Activated naive CD8-positive, alpha-beta T cell treated with anti-CD3 and anti-CD28 coated beads, Interleukin-2, amount 10 ng/mL, durations not matched to agents 7 days and 5 days (primary cell): ENCODE results near the gene PID1. TPM values are rescaled to one million over a fixed set of nuclear protein-coding genes. Genes with fewer than 3 reads are reported as not detected.

Experiments used
- ATAC-seq: fragments of 150-1000 bp; cut with Tn5 transposase; one replicate; pipeline ENCODE4 v1.10.0; 2021; ENCODE audit warnings: low read depth, moderate library complexity
- POLR2A ChIA-PET: fragments of 350-600 bp; sonication (Branson Sonifier 250); formaldehyde crosslinking; loops from one replicate; lab custom pipeline; 2021; ENCODE audit warnings: antibody characterized with exemption; lab: Charles Lee
- DNase-seq: peaks from one replicate; pipeline ENCODE4 v3.0.0; 2021
- H3K27ac Mint-ChIP-seq: one replicate; pipeline ENCODE4 v1.8.0; 2022; ENCODE audit warnings: mild to moderate bottlenecking, mixed read lengths
- H3K27me3 Mint-ChIP-seq: one replicate; pipeline ENCODE4 v1.8.0; 2022; ENCODE audit warnings: mild to moderate bottlenecking, moderate library complexity, mixed read lengths
- H3K36me3 Mint-ChIP-seq: one replicate; pipeline ENCODE4 v1.8.0; 2021; ENCODE audit warnings: mild to moderate bottlenecking, mixed read lengths
- H3K4me1 Mint-ChIP-seq: one replicate; pipeline ENCODE4 v1.8.0; 2021; ENCODE audit warnings: mixed read lengths
- H3K4me3 Mint-ChIP-seq: one replicate; pipeline ENCODE4 v1.8.0; 2022; ENCODE audit warnings: mild to moderate bottlenecking, moderate library complexity, mixed read lengths
- H3K9me3 Mint-ChIP-seq: one replicate; pipeline ENCODE4 v1.8.0; 2021; ENCODE audit warnings: mixed read lengths
- total RNA-seq, 2 experiments: library from RNA; stranded (reverse); gene quantifications; one replicate each; pipeline ENCODE4 v1.2.3, GENCODE V29; 2021

PID1 gene
- total RNA-seq, 2 experiments from 2014 or later: 0.11 to 0.17 TPM

DNA sequence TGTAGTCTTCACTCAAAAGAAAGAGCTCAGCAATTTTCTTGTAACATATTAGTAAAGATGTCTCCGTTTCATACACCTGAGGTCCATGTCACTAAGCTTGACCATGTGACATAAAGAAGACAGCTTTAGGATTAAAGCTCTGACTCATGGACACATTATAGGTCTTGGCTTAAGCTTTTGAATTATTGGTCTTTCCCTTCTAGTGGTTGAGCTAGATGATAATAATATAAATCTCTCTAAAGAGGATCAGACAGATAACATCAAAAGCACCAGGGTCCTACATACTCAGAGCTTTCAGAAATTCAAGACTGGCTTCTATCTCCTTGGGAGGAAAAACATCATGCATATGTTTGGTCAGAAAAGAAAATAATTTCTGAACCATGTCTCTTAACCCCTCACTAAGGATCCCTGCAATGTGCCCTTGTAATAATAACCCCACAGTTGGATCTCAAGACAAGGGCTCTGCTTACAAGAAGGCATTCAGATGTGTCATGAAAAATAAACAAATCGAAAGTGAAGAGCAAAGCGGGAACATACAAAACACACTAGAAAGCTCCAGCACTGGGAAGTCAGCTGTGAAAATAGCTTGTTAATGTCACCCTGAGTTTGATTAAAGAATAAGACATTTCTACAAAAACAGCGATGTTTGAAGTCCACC, 174.5 kb downstream of the PID1 start:
- no peak overlapping the region for H3K4me3 Mint-ChIP-seq
- peaks cover 2% of the 10 kb centered on the region for H3K9me3 Mint-ChIP-seq
- POLR2A ChIA-PET: no interaction called here
- no peaks in the 10 kb centered on the region for H3K36me3 Mint-ChIP-seq
- ATAC-seq: no peak
- no peak for DNase-seq
- H3K4me1 Mint-ChIP-seq: no peaks in the 10 kb centered on the region
- no peak overlapping the region for H3K27ac Mint-ChIP-seq
- H3K27me3 Mint-ChIP-seq: no peaks in the 10 kb centered on the region

DNA sequence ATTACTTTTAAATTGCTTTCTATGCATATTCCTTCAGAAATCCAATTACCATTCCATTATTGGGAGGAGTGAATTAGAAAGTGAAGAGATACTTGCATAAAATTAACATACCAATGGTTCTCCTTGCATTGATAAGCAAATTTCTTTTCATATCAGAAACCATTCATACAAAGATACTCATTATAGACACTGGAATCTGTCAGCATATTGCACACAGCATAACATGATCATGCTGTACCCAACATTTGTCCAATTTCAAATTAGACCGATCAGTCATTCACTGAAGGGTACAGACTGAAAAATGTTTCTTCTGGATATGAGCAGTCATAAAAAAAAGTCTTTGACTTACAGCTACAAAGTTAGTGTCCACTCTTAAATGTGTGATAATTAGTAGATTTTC, 175.6 kb downstream of the PID1 start:
- POLR2A ChIA-PET: no interaction called here
- H3K4me3 Mint-ChIP-seq: no peak overlapping the region

DNA sequence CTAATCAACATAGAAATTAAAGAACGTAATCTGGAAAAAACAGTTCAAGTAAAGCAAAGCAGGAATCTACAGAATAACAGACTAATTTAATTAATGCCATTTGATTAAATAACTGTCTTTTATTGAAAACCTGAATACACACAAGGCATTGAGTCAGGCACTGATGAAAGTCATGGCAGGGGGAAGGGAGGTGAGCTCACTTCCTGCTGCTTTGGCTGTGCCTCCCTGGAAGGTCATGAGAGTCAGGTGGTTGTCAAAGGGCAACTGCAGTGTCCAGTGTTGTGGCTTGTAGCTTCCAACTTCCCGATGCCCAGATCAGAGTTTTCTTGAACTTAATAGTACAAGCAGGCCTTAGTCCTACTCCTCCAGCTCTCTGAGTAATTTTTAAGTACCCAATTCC, 180.9 kb downstream of the PID1 start:
- no peaks in the 10 kb centered on the region for H3K9me3 Mint-ChIP-seq
- no peaks in the 10 kb centered on the region for H3K27me3 Mint-ChIP-seq
- DNase-seq: no peak
- no peaks in the 10 kb centered on the region for H3K4me1 Mint-ChIP-seq
- no peaks in the 10 kb centered on the region for H3K36me3 Mint-ChIP-seq
- H3K27ac Mint-ChIP-seq: no peak overlapping the region
- ATAC-seq: no peak
- POLR2A ChIA-PET: no interaction called here
- H3K4me3 Mint-ChIP-seq: no peak overlapping the region

More for the DNA sequence above, 175.6 kb downstream of the PID1 start:
- no peaks in the 10 kb centered on the region for H3K27me3 Mint-ChIP-seq
- no peaks in the 10 kb centered on the region for H3K4me1 Mint-ChIP-seq
- no peaks in the 10 kb centered on the region for H3K36me3 Mint-ChIP-seq
- ATAC-seq (no peak), DNase-seq (no peak)
- H3K9me3 Mint-ChIP-seq: peaks cover 2% of the 10 kb centered on the region
- no peak overlapping the region for H3K27ac Mint-ChIP-seq

DNA sequence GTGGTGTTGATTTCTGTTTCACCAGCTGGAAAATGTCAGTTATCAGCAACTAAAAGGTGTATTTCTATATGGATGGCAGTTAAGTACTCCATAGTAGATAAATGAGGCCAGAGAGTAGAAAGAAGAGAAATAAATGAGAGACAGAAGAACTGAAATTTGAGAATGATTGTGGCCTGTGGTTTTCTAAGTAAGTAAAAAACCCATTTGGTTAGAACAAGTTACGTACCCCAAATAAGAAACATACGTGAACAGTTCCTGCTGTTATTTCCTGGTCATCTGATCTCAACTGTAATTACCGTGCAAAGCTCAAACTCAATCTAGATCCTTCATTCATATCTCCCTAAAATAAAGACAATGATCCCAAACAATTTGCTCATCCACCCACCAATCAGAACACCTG, 181.3 kb downstream of the PID1 start:
- Mint-ChIP-seq H3K27ac (no peak overlapping the region), H3K27me3 (no peaks in the 10 kb centered on the region), H3K9me3 (no peaks in the 10 kb centered on the region), H3K4me3 (no peak overlapping the region), H3K4me1 (no peaks in the 10 kb centered on the region), H3K36me3 (no peaks in the 10 kb centered on the region)
- DNase-seq (no peak), ATAC-seq (no peak)
- POLR2A ChIA-PET: no interaction called here

DNA sequence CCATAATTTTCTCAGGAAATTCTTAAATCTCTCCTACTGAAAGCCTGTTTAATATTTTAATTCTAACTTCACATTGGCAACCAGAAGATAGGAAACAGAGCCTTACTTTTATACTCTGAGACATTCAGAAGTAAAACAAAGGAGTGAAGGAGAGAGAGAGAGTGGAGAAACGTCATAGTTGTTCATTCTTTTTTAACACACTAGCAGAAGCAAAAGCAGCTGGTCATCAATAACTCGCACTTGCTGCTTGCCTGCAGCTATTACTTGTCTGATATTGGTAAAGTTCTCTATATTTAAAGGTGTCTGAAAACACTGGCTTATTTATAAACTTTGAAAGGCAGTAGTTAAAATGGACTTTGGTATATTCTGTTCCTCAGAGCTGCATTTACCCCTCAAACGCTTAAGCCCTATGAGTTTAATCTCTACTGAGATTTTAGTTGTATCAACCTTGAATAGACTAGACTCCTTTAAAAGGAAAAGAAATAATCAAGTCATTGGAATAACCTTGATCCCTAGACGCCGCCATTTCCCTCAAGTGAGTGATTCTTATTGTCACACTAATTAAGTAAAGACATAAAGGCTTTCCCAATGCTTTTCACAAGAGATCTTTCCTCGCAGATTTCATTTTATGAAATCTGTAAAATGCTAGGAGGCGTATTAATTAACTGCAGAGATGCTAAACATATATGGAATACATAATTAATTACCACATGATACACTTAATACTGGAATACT, 182.0 kb downstream of the PID1 start:
- DNase-seq (no peak), ATAC-seq (no peak)
- Mint-ChIP-seq H3K27me3 (no peaks in the 10 kb centered on the region), H3K4me3 (no peak overlapping the region), H3K9me3 (no peaks in the 10 kb centered on the region), H3K4me1 (no peaks in the 10 kb centered on the region), H3K36me3 (no peaks in the 10 kb centered on the region), H3K27ac (no peak overlapping the region)
- POLR2A ChIA-PET: no interaction called here

DNA sequence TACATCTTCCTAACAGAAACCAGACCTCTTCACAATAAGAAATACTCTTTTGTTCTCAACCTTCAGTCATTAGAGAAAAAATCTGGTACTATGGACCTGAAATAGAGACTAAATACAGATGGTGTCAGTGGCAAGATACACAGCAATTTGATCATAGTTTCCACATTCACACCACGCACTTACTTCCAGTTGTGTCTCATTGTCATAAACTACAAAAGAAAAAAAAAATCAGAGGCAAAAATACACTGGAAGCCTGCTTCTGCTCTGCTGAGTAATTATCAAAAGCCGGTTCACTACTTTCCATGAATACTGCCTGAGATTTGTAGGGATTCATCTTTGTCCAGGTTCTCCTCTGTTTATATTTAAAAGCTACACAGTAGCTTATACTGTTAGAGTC, 182.6 kb downstream of the PID1 start:
- Mint-ChIP-seq H3K27me3 (no peaks in the 10 kb centered on the region), H3K36me3 (no peaks in the 10 kb centered on the region), H3K9me3 (no peaks in the 10 kb centered on the region), H3K4me3 (no peak overlapping the region), H3K4me1 (no peaks in the 10 kb centered on the region), H3K27ac (no peak overlapping the region)
- POLR2A ChIA-PET: no interaction called here
- DNase-seq (no peak), ATAC-seq (no peak)

DNA sequence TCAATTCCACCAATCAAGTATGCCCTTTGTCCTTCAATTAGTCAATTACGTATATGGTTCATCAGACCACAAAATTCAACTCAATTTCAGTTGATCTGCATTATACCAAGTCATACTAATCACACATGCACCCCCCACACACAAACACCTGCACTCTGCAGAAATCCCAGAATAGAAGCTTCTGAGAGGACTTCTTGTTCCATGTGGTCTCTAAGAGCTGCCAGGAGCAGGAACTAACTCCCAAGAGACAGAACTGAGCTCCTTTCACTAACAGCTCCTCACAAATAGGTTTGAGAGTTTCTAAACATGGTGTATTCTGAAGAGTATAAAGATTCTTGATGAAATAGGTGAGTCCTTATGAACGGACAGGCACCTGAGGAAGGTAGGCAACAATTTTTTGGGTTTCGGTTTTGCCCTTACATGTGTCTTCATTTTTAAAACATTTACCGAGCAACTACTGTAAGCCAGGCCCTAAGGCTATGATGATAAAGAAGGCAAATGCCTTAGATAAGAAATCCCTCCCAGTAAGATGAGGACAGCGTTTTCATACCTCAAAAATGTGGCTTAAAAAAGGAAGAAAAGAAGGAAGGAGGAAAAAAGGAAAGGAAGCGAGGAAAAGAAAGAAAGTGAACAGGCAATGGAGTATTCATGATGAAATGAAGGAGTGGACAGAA, 183.1 kb downstream of the PID1 start:
- no peak for ATAC-seq

DNA sequence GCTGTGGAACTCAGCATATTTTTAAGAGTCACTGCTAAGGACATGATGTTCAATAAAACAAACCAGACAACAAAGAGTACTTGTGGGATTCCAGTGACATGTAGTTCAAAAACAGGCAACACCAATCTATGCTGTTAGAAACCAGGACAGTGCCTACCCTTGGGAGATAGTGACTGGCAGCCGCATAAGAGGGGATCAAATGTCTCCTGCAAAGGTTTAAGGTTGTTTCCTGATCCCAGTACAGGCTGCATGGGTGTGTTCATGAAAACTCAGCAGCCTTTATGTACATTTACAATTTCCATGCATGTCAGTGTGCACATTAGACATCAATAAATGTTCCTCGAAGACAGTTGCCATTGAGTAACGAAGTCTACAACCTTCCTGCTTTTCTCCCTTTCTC, 183.8 kb downstream of the PID1 start:
- no peak overlapping the region for H3K4me3 Mint-ChIP-seq
- no peaks in the 10 kb centered on the region for H3K36me3 Mint-ChIP-seq
- H3K4me1 Mint-ChIP-seq: no peaks in the 10 kb centered on the region
- POLR2A ChIA-PET: no interaction called here
- no peak overlapping the region for H3K27ac Mint-ChIP-seq
- no peaks in the 10 kb centered on the region for H3K9me3 Mint-ChIP-seq
- no peaks in the 10 kb centered on the region for H3K27me3 Mint-ChIP-seq
- no peak for DNase-seq
- no peak for ATAC-seq

More for the DNA sequence above, 183.1 kb downstream of the PID1 start:
- POLR2A ChIA-PET: no interaction called here
- H3K4me3 Mint-ChIP-seq: no peak overlapping the region
- no peak overlapping the region for H3K27ac Mint-ChIP-seq
- no peaks in the 10 kb centered on the region for H3K27me3 Mint-ChIP-seq
- H3K36me3 Mint-ChIP-seq: no peaks in the 10 kb centered on the region
- no peaks in the 10 kb centered on the region for H3K9me3 Mint-ChIP-seq
- no peak for DNase-seq
- H3K4me1 Mint-ChIP-seq: no peaks in the 10 kb centered on the region

DNA sequence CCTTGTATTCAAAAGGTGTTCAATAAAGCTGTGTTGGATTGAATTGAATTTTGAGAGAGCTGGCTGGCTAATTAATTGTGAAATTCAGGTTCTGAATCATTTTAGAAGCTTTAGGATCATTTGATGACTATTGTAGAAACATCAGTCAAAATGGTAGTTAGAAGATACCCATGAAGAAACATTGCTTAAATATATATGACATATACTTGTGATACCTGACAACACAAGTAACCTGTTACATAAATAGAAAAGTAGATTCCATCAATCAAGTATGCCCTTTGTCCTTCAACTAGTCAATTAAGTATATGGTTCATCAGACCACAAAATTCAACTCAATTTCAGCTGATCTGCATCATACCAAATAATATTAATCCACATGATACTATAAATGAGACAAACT, 185.6 kb downstream of the PID1 start:
- Mint-ChIP-seq H3K36me3 (no peaks in the 10 kb centered on the region), H3K27ac (no peak overlapping the region), H3K9me3 (no peaks in the 10 kb centered on the region), H3K27me3 (no peaks in the 10 kb centered on the region), H3K4me1 (no peaks in the 10 kb centered on the region), H3K4me3 (no peak overlapping the region)
- DNase-seq (no peak), ATAC-seq (no peak)
- POLR2A ChIA-PET: no interaction called here

DNA sequence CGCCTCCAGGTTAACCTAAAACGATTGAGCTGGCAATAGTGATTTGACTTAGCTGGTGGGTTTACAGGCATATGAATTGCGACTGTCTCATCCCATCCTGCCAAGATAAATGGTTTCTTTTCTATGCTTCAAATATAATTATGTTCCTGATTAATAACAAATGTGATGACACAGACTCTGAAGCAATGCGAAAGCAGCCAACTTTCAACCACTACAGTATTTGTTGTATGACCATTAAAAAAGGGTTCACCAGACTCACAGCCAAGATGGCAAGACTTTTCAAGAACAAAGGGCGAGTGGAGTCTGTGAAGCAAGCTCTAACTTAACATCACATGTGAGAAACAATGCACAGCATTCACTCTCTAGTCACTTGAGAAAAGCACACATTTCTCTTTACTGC, 186.6 kb downstream of the PID1 start:
- Mint-ChIP-seq H3K4me3 (no peak overlapping the region), H3K27ac (no peak overlapping the region), H3K27me3 (no peaks in the 10 kb centered on the region), H3K4me1 (no peaks in the 10 kb centered on the region), H3K36me3 (no peaks in the 10 kb centered on the region), H3K9me3 (peaks cover 2% of the 10 kb centered on the region)
- POLR2A ChIA-PET: no interaction called here
- DNase-seq (no peak), ATAC-seq (no peak)

DNA sequence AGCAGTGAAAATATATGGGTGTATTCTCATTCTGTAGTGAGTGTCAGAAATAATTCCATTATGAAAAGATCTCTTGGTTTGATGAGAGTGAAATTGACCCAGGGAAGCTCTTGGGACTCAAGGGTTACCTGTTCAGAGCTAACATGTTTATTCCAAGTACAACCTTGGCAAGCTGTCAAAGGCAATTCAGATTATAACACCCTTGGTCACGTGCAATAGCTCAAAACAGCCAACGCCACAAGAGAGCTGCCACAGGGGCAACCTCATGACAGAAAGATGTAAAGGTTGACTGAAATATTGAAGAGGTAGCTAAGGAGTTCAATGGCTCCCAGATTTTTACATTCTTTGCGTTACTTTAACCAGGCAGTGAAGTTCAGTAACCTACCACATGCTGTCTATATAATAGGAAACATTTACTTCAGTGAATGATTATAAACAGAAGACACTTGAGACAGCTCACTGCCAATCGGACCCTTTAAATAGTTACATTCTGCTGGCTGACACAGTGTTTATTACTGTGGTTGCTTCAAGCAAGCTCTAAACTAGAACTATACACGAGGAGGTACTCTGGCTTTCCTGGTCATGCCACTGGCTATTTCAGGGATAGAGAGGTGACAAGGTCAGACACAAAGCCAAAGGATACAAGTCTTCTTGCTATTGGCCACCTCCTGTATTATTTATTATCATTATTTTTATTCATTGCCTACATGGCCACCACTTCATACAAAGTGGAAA, 187.3 kb downstream of the PID1 start:
- Mint-ChIP-seq H3K27ac (no peak overlapping the region), H3K9me3 (peaks cover 2% of the 10 kb centered on the region), H3K27me3 (no peaks in the 10 kb centered on the region), H3K4me3 (no peak overlapping the region), H3K36me3 (no peaks in the 10 kb centered on the region), H3K4me1 (no peaks in the 10 kb centered on the region)
- ATAC-seq (no peak), DNase-seq (no peak)
- POLR2A ChIA-PET: no interaction called here

DNA sequence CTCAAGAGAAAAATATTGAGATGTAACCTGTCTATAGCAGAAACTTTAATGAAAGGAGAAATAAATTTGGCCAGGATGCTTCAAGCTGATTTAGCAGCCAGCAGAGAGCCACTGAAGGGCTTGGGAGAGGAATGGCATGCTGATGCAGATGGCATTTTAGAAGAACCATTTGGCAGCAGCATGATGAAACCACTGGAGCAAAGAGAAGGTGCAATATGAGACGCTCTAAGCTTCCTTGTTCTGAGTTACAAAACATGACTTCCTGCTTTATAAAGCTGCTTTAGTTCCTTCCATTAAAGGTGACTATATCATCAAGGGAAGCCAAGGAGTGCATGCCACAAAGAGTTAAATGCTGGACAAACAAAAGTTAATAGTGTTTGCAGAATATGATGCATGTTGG, 189.7 kb downstream of the PID1 start:
- Mint-ChIP-seq H3K27ac (no peak overlapping the region), H3K9me3 (peaks cover 2% of the 10 kb centered on the region), H3K4me3 (no peak overlapping the region), H3K36me3 (no peaks in the 10 kb centered on the region), H3K4me1 (no peaks in the 10 kb centered on the region), H3K27me3 (no peaks in the 10 kb centered on the region)
- ATAC-seq (no peak), DNase-seq (no peak)
- POLR2A ChIA-PET: no interaction called here

DNA sequence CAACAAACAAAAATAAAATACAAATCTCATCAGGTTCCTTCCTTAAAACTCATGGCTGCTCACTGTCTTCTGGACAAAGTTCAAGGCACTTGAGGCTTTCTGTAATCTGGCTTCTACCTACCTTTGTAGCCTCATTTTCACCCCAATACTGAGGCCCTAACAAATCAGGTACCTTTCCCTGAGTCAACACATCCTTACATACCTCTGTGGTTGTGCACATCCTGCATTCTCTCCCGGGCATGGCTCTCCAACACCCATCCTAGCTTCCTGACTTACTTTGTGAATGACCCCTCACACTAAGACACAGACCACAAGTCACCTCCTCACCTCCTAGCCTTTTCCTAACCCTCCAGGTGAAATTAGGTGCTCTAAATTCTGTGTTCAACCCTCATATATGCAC, 190.9 kb downstream of the PID1 start:
- DNase-seq (no peak), ATAC-seq (no peak)
- Mint-ChIP-seq H3K27ac (no peak overlapping the region), H3K9me3 (peaks cover 7% of the 10 kb centered on the region), H3K4me1 (no peaks in the 10 kb centered on the region), H3K36me3 (no peaks in the 10 kb centered on the region), H3K4me3 (no peak overlapping the region), H3K27me3 (no peaks in the 10 kb centered on the region)
- POLR2A ChIA-PET: no interaction called here
